DND-41 (cell line): ENCODE data around the gene POU2AF1.

Source experiments
- ATAC-seq: fragments of 200-7000 bp; cut with Tn5 transposase; 3 replicates; pipeline ENCODE4 v1.9.1; 2021; ENCODE audit warnings: low read depth; ENCODE audit not compliant: insufficient read depth
- DNase-seq: peaks from one replicate; pipeline ENCODE4 v3.0.0-alpha.2; 2020
- H2AFZ ChIP-seq: 2 replicates; pipeline ENCODE4 v1.6.0; 2012; ENCODE audit warnings: low read depth, low read length
- H3K27ac ChIP-seq: 2 replicates; pipeline ENCODE4 v1.5.1; 2012; ENCODE audit warnings: low read length, inconsistent platforms
- H3K27me3 ChIP-seq: fragments of 200-600 bp; sonication (generic); 2 replicates; pipeline ENCODE4 v1.6.0; 2012; ENCODE audit warnings: low read length, mild to moderate bottlenecking, inconsistent platforms; ENCODE audit not compliant: insufficient read depth, poor library complexity
- H3K36me3 ChIP-seq: 2 replicates; pipeline ENCODE4 v1.5.1; 2012; ENCODE audit warnings: low read length, inconsistent platforms; ENCODE audit not compliant: insufficient read depth
- H3K4me1 ChIP-seq: 2 replicates; pipeline ENCODE4 v1.5.1; 2012; ENCODE audit warnings: mild to moderate bottlenecking, low read length; ENCODE audit not compliant: insufficient read depth
- H3K4me2 ChIP-seq: 2 replicates; pipeline ENCODE4 v1.6.0; 2012; ENCODE audit warnings: mild to moderate bottlenecking, moderate library complexity, low read length, inconsistent platforms; ENCODE audit not compliant: insufficient read depth
- H3K4me3 ChIP-seq, 2 experiments: fragments of 200-600 bp in 1 of 2; shearing (Covaris generic) in 1 of 2; 2 replicates each; pipeline ENCODE4 v1.5.1; 2012 to 2016; ENCODE audit warnings: inconsistent platforms in 2 of 2, low read length in 2 of 2, mild to moderate bottlenecking in 2 of 2, low read depth in 1 of 2, moderate library complexity in 1 of 2
- H3K79me2 ChIP-seq: 2 replicates; pipeline ENCODE4 v1.6.0; 2012; ENCODE audit warnings: low read length, inconsistent platforms; ENCODE audit not compliant: insufficient read depth
- H3K9ac ChIP-seq: 2 replicates; pipeline ENCODE4 v1.6.0; 2012; ENCODE audit warnings: low read depth, mild to moderate bottlenecking, inconsistent platforms, low read length, moderate library complexity
- H3K9me3 ChIP-seq: 2 replicates; pipeline ENCODE4 v1.5.1; 2012; ENCODE audit warnings: low read length, moderate library complexity, mild to moderate bottlenecking, inconsistent platforms; ENCODE audit not compliant: insufficient read depth, severe bottlenecking
- H4K20me1 ChIP-seq: 2 replicates; pipeline ENCODE4 v1.6.0; 2012; ENCODE audit warnings: low read length; ENCODE audit not compliant: insufficient read depth
- CTCF ChIP-seq: IDR thresholded peaks from 2 replicates; pipeline ENCODE4 v1.5.1; 2012; ENCODE audit warnings: borderline replicate concordance, low read length, moderate library complexity, mild to moderate bottlenecking; ENCODE audit not compliant: poor library complexity, severe bottlenecking; ENCODE audit errors: extremely low read depth
- EZH2 ChIP-seq: IDR thresholded peaks from 3 replicates; pipeline ENCODE4 v1.6.1; 2012; ENCODE audit warnings: borderline replicate concordance, low read depth, mild to moderate bottlenecking, moderate library complexity, low read length, inconsistent platforms; ENCODE audit not compliant: severe bottlenecking

The POU2AF1 gene

DNA sequence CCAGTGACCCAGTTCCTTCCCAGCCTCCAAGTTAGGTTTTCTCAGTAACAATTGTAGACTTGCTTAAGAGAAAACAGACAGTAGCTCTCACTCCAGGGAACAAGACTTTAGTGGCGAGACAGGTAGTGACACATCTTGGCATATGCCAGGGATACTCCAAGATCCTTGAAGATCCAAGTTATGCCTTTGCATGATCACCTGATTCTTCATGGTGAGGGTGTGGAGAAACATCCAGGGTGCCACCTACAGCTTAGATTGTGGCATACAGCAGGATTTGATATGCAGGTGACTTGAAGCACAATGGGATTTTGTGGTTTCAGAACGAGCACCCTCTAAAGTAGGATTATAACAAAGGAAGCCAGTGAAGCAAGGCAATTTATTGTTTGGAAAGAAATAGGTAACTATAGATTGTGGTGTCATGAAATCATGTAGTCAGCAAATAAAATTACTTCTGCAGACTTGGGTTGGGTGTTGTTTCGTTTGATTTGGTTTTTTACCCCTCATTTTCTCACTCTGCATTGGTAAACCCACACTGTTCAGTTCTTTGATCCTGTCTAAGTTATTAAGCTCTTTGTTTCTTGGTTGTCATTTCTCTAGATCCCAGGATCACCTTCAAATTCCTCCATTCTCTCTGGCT lies 71.5 kb downstream of the POU2AF1 start:
- H3K4me1 ChIP-seq: no peaks in the 10 kb centered on the region
- no peak overlapping the region for H3K9ac ChIP-seq
- H3K9me3 ChIP-seq: no peaks in the 10 kb centered on the region
- no peaks in the 10 kb centered on the region for H4K20me1 ChIP-seq
- H3K4me3 ChIP-seq: no peak overlapping the region
- no peak overlapping the region for H3K4me2 ChIP-seq
- TF ChIP-seq CTCF (no peak), EZH2 (no peak)
- DNase-seq (no peak), ATAC-seq (no peak)
- no peak overlapping the region for H2AFZ ChIP-seq
- no peaks in the 10 kb centered on the region for H3K79me2 ChIP-seq
- H3K36me3 ChIP-seq: no peaks in the 10 kb centered on the region
- H3K27ac ChIP-seq: no peak overlapping the region
- H3K27me3 ChIP-seq: peaks cover 11% of the 10 kb centered on the region

GRCh38 chr11:111306321-111306720 lies 72.8 kb downstream of the POU2AF1 start:
- H3K4me1 ChIP-seq: no peaks in the 10 kb centered on the region
- no peaks in the 10 kb centered on the region for H3K36me3 ChIP-seq
- H3K4me3 ChIP-seq: no peak overlapping the region
- no peak overlapping the region for H2AFZ ChIP-seq
- no peaks in the 10 kb centered on the region for H3K79me2 ChIP-seq
- ATAC-seq (no peak), DNase-seq (no peak)
- H4K20me1 ChIP-seq: no peaks in the 10 kb centered on the region
- no peak overlapping the region for H3K27ac ChIP-seq
- no peak overlapping the region for H3K9ac ChIP-seq
- H3K9me3 ChIP-seq: no peaks in the 10 kb centered on the region
- H3K27me3 ChIP-seq: peaks cover 16% of the 10 kb centered on the region
- TF ChIP-seq EZH2 (no peak), CTCF (no peak)
- no peak overlapping the region for H3K4me2 ChIP-seq

- H2AFZ ChIP-seq: no peak overlapping the region
- no peak overlapping the region for H3K9ac ChIP-seq
- DNase-seq: no peak
- H3K79me2 ChIP-seq: no peaks in the 10 kb centered on the region
- H3K27me3 ChIP-seq: peaks cover 17% of the 10 kb centered on the region
- no peaks in the 10 kb centered on the region for H3K9me3 ChIP-seq
- no peaks in the 10 kb centered on the region for H4K20me1 ChIP-seq
- no peak overlapping the region for H3K27ac ChIP-seq
- H3K4me3 ChIP-seq: no peak overlapping the region
- no peak for ATAC-seq
- no peaks in the 10 kb centered on the region for H3K36me3 ChIP-seq
- TF ChIP-seq EZH2: no peak
- TF ChIP-seq CTCF: no peak
- no peak overlapping the region for H3K4me2 ChIP-seq
- no peaks in the 10 kb centered on the region for H3K4me1 ChIP-seq
Observed at GRCh38 chr11:111305876-111306275, 73.2 kb downstream of the POU2AF1 start.
